HG02610 (cell line): Measurements from ENCODE around the gene C1QTNF2.
"Not testable (repeated sequence)": the region's sequence is repeated elsewhere in the genome, so short reads cannot be mapped to it uniquely, and the experiment has no call there.

Experiments used
- ATAC-seq: cut with Tn5 transposase; IDR thresholded peaks from one replicate; pipeline ENCODE4 v1.9.1; 2021; ENCODE audit warnings: mild to moderate bottlenecking, moderate library complexity; ENCODE audit not compliant: unreplicated experiment

Gene C1QTNF2

DNA sequence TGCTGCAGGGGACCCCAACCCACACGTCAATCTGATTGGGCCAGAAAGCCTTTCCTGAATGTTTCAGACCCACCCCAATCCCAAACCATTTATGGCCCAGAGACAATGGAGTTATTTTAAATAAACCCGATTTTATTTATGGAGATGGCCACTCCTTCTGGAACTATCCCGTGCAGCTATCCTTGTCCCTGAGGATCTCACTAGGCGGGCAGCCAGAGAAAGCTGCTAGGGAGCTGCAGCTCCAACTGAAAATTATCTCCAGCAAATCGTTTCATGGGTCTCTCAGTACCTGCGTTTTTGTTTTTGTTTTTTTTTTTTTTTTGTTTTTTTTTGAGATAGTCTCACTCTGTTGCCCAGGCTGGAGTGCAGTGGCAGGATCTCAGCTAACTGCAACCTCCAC lies 23.0 kb downstream of the C1QTNF2 start:
- ATAC-seq: no peak

DNA sequence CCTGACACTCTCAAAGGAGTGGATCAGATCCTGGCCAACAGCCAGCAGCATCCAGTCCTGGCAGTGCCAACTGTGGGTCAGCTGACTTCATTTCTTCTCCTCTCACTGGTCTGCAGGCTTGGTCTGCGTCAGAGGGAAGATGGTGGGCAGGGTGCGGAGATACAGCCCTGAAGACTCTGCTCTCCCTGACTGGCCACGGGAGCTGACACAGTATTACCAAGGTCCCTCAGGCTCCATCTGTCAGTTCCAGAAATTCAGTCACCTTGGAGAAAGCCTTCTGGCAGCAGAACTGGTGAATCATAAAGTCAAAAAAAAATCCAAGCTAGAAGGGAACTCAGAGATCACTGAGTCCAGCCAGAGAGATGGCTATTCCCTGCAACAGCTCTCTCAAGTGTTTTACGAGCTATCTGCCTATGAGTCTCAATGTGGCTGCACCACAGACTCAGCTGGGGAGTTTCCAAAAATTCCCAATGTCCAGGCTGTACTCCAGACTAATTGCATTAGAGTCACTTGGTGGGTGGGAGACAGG lies 27.9 kb downstream of the C1QTNF2 start:
- ATAC-seq: no peak

DNA sequence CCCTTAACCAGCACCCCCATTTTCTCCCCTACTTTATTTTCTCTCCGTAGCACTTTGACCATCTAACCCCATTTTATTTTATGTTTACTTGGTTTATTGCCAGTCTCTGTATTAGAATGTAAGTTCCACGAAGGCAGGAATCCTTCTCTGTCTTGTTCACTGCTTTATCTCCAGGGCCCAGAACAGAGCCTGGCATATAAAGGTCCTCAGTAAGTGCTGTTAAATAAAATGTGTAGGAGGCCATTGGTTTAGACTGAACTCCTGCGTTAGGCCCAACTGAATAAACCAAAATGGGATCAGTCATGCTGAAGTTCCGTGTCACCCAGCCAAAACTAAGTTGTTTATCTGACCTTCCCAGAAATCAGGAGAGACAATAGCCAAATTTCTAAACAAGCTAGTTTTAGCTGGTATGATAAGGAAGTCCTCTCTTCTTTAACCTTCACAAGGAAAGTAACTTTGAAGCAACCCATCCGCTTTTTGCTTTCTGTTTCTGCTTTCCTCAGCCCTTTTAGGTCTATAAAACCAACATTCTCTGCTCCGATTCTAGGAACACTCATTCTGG lies 29.0 kb downstream of the C1QTNF2 start:
- ATAC-seq: no peak

- not testable (repeated sequence) for ATAC-seq
Observed at GRCh38 chr5:160340513-160340912, 29.9 kb downstream of the C1QTNF2 start.

DNA sequence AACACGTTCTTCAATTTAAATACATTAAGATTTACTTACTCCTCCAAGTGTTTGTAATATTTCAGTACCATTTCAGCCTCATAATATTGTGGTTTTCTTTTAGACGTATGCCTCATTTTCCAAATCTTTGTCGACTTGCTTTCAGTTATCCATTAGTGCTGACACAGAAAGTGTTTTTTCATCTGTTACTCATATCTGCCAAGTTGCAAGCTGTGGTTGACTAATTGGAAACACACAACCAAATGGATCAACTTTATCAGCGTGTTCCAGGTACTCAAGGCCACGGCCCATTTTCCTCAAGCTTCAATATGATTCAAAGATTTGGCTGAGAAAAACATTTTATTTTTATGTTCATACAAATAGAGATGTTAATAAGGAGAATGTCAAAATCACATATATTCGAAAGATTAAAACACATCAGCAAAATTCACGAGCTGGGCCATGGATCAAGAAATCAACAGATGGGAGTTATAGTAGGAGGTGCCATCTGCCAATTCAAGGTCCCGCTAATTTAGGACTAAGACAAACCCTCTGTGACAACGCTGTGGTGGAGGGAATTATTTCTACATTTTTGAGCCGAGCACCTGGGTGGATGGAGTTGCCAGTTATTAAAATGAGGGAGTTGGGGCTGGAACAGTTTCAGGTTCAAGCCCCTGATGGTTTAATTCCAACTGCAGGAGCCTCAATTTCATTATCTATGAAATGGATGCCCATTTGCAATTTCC lies 30.9 kb downstream of the C1QTNF2 start:
- ATAC-seq: no peak

DNA sequence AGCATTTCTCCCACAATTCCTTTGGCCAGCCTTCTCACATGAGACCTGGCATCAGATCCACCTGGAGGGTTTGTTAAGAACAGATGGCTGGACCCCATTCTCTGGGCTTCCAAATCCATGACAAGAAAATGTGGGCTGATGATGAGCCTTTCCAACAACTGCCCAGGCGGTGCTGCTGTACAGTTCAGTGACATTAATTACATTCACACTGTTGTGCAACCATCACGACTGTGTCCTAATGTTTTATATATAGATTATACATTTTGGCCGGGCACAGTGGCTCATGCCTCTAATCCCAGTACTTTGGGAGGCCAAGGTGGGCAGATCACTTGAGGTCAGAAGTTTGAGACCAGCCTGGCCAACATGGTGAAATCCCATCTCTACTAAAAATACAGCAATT lies 35.7 kb downstream of the C1QTNF2 start:
- not testable (repeated sequence) for ATAC-seq

- ATAC-seq: no peak
Observed at GRCh38 chr5:160333721-160334120, 36.7 kb downstream of the C1QTNF2 start.

GRCh38 chr5:160330212-160330611 lies 40.2 kb downstream of the C1QTNF2 start:
- ATAC-seq: no peak

GRCh38 chr5:160327818-160328217 lies 42.6 kb downstream of the C1QTNF2 start:
- ATAC-seq: no peak

DNA sequence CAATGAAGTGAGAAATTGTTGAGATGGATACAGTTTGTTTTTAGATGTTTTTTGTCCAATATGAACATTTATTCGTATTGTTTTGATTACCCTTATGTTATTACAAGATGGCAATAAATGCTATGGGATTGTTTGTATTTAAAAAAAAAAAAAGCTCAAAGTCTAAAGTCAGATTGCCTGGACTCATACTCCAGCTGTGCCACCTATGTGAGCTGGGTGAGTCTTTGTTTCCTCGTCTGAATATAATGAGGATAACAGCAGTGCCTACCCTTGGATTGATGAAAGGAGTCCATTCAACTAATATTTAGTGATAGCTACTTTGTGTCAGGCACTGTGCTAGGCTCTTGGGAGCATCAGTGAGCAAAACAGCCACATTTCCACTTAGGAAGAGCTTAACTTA lies 43.4 kb downstream of the C1QTNF2 start:
- no peak for ATAC-seq

GRCh38 chr5:160325716-160326115 lies 44.7 kb downstream of the C1QTNF2 start:
- no peak for ATAC-seq

DNA sequence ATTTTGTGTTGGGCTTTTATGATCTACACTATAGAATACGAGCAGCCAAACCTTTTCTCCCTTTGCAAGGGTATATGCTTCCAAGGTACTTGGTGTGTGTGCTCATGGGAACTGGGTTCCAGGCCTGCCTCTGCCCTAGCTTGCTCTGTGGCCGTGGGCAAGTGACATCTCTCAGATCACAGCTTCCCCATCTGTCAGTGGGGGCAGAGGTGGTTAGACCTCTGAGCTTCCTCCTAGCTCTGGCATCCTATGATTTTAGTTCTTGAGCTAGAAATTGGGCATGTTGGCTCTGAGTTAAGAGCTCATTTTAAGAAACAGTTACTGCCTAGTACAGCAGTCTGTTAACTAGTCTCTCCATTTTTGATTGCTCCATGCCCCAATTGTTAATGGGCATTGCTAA lies 45.5 kb downstream of the C1QTNF2 start:
- ATAC-seq: no peak

GRCh38 chr5:160318409-160318808 lies 52.0 kb downstream of the C1QTNF2 start:
- ATAC-seq: no peak

GRCh38 chr5:160317434-160317833 lies 53.0 kb downstream of the C1QTNF2 start:
- ATAC-seq: no peak

DNA sequence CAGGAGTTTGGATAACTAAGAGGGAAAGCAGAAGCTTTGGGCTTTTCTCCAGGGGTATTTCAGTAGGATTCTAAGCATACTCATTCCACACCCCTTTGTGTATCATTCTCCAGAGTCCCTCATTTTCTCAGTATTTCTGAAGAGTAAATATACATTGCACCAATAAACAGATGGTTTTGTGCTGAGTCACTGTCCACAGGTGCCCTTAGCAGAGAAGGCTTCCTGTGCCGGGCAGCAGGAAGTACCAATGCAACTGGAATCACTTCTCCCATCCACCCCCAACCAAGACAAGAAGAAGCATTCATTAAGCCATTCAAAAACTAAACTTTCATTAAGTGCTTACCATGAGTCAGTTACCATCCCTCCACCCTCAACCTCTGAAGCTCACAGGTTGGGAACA lies 54.5 kb downstream of the C1QTNF2 start:
- no peak for ATAC-seq

DNA sequence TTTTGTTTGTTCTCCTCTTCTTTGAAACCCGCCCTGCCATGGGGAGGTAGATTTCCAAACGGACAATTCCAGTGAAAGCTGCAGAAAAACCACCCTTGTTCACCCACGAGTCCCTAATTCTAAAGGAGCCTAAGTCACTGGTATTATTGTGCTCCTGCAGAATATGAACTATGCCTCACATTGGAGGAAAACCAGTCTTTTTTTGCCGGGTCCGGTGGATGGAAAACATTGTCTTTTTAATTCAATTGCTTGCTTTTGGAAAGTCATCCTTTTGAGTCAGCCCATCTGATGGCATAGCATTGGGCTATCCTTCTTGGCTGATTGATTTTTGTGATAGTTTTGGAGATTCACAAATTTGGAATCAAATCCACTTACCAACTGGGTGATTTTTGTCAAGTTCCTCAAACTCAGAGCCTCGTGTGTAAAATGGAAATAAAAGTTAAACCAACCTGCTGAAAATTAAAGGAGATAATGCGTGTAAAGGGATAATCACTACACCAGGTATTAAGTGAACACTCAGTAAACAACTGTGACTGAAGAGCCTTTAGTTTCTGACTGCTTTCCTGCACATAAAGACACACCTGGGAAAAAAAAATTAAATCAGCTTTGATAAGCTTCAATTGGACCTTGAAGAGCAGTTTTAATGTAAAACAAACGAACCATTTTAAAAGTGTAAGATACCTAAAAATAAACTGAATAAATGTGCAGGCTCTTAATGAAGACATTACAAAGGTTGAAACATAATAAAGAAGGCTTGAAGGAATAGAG lies 57.3 kb downstream of the C1QTNF2 start:
- no peak for ATAC-seq

DNA sequence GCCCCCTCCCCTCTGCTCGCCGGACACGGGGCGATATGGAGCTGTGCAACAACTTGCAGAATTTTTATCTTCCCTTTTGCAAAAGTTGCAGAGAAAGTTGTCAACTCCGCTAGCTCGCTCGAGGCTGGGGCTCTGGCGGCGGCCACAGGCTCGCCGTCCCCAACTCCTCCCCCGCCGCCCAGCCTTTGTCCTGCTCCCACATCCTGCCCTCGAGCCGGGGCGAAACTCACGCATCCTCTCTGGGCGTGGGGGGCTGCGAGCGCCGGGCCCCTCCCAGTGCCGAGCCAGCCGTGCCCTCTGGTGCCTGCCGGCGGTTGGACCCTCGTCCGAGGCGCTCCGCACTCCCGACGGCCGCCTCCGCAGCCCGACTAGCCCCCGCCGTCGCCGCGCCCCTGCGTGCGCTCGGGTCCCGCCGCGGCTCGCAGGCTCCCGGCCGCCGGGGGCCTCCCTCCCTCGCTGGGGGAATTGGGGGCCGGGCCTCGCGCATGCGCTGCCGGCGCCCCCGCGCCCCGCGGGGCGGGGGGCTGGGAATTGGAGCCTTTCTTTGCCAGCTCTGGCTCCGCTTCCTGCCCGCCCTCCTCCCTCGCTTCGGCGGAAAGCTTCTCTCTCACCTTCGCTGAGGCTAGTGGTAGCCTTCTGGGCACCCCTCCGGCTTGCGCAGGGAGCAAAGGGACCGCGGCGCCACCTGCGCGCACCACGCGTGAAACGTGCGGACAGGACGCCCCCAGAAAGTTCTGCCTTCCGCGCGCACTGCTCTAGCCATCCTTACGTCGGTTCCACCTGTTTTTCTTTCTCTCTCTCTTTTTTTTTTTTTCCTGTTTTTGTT lies 58.1 kb downstream of the C1QTNF2 start, which contains the start of gene CCNJL:
Gene CCNJL, minus strand, starts transcription at position 431 of the 826 bp plus-strand sequence. CDS start 641 bp downstream, outside the sequence.
- no peak for ATAC-seq

- ATAC-seq: no peak
Observed at GRCh38 chr5:160311491-160312133, 58.8 kb downstream of the C1QTNF2 start.

DNA sequence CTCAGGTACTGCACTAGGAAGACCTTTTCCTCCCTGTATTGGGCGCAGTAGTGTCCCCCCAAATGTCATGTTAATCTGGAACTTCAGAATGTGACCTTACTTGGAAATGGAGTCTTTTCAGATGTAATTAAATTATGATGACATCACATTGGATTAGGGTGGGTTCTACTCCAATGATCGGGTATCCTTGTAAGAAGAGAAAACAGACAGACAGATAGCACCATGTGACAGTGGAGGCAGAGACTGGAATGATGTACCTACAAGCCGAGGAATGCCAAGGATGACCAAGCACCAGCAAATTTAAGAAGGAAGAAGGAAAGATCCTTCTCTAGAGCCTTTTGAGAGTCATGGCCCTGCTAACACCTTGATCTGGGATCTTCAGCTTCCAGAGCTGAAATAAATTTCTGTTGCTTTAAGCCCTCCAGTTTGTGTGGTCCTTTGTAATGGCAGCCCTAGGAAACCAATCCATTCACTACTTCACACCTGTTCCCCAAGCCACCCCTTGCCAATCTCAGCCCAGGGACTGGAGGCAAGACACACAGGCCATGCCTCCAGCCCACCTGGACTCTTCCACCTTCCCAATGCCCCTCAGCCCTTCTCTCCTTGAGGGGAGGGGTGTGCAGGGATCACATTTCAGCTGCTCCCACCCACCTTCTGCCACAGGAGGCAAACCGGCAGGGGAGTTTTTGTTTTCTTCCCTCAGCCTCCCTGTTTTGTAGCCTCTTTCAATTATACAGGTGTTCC lies 59.7 kb downstream of the C1QTNF2 start:
- no peak for ATAC-seq

DNA sequence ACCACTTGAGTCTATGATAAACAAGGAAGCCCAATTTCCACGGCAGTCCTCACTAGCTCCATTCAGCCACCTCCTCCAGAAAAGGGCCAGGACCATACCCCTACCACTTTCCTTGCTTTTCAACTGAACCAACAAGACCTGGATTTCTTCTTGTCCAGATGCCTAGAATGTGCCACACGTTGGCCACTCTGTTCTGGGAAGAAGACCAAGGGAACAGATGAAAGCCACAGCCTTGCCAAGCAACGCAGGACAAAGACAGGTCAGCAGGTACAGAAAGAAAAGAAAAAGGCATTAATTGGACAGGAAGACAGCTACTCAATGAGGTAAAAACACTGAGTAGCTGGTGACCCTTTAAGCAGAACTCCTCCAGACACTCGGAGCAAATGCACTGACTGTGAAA lies 60.3 kb downstream of the C1QTNF2 start:
- no peak for ATAC-seq
